Panc1 (cell line): ENCODE data around the gene TPRG1L. TPM values are rescaled to one million over a fixed set of nuclear protein-coding genes. Genes with fewer than 3 reads are reported as not detected.

Experiments used
- ATAC-seq: fragments of 200-7000 bp; cut with Tn5 transposase; 2 replicates; pipeline ENCODE4 v1.9.1; 2020; ENCODE audit warnings: mild to moderate bottlenecking, moderate library complexity
- BruUV-seq: library from RNA; stranded (reverse); fragments of 400-500 nt; replicated peaks from 2 replicates; lab custom pipeline; 2021; lab: Mats Ljungman, UMichigan
- CTCF ChIA-PET: fragments of 300-600 bp; sonication (Branson Sonifier 250); formaldehyde crosslinking; loops from one replicate; lab custom pipeline; 2022; ENCODE audit warnings: antibody characterized with exemption; lab: Charles Lee
- POLR2A ChIA-PET: fragments of 300-600 bp; sonication (Branson Sonifier 250); formaldehyde crosslinking; loops from one replicate; lab custom pipeline; 2022; ENCODE audit warnings: antibody characterized with exemption; lab: Charles Lee
- DNase-seq: peaks from one replicate; pipeline ENCODE4 v3.0.0-alpha.2; 2010; ENCODE audit warnings: low read depth, low spot score
- H3K27ac ChIP-seq: 2 replicates; pipeline ENCODE4 v1.5.1; 2011; ENCODE audit warnings: mild to moderate bottlenecking, low read length, inconsistent platforms
- H3K27me3 ChIP-seq: fragments of 200-500 bp; sonication (Bioruptor generic); 2 replicates; pipeline ENCODE4 v1.6.0; 2014; ENCODE audit warnings: low read length, inconsistent platforms; ENCODE audit not compliant: control insufficient read depth, insufficient read depth
- H3K36me3 ChIP-seq: fragments of 200-500 bp; sonication (Bioruptor generic); 2 replicates; pipeline ENCODE4 v1.5.1; 2014; ENCODE audit warnings: inconsistent platforms, mild to moderate bottlenecking, low read length, moderate library complexity; ENCODE audit not compliant: control insufficient read depth, insufficient read depth
- H3K4me1 ChIP-seq: 2 replicates; pipeline ENCODE4 v1.5.1; 2011; ENCODE audit warnings: inconsistent platforms, mild to moderate bottlenecking, low read length, moderate library complexity; ENCODE audit not compliant: control insufficient read depth, insufficient read depth
- H3K4me3 ChIP-seq, 2 experiments: 2 replicates each; pipeline ENCODE4 v1.5.1; 2011 to 2012; ENCODE audit warnings: low read depth in 2 of 2, low read length in 2 of 2, mild to moderate bottlenecking in 2 of 2, inconsistent platforms in 1 of 2, moderate library complexity in 1 of 2
- H3K9me3 ChIP-seq: fragments of 200-500 bp; sonication (Bioruptor generic); 2 replicates; pipeline ENCODE4 v1.5.1; 2014; ENCODE audit warnings: low read depth, mild to moderate bottlenecking, inconsistent platforms, low read length, moderate library complexity; ENCODE audit not compliant: control insufficient read depth, insufficient read depth
- CTCF ChIP-seq: fragments of 450-650 bp; IDR thresholded peaks from 2 replicates; pipeline ENCODE4 v1.5.1; 2017; ENCODE audit warnings: mild to moderate bottlenecking
- POLR2AphosphoS5 ChIP-seq: IDR thresholded peaks from 2 replicates; pipeline ENCODE4 v1.6.1; 2012; ENCODE audit warnings: mild to moderate bottlenecking, low read depth, low read length, moderate library complexity
- REST ChIP-seq, 2 experiments: IDR thresholded peaks; 2 replicates each; pipeline ENCODE4 v1.6.1; 2011 to 2012; ENCODE audit warnings: low read depth in 2 of 2, control low read depth in 1 of 2, low read length in 1 of 2, mild to moderate bottlenecking in 1 of 2, moderate library complexity in 1 of 2; ENCODE audit not compliant: insufficient read depth in 1 of 2
- SIN3A ChIP-seq: IDR thresholded peaks from 2 replicates; pipeline ENCODE4 v1.6.1; 2012; ENCODE audit warnings: low read depth, mild to moderate bottlenecking, low read length, moderate library complexity, borderline replicate concordance; ENCODE audit not compliant: insufficient read depth
- TCF7L2 ChIP-seq: IDR thresholded peaks from 2 replicates; pipeline ENCODE4 v1.6.1; 2011; ENCODE audit warnings: mild to moderate bottlenecking, low read depth, low read length, inconsistent platforms
- in situ Hi-C: cut with HindIII; loops from 2 replicates; pipeline ENCODE4 v1.10.0; 2016; ENCODE audit warnings: low sequenced_read_pairs, low pct_unique_long_range_greater_than_20kb
- intact Hi-C: fragments of 100-400 bp; cut with micrococcal nuclease; formaldehyde crosslinking; loops from one replicate; pipeline ENCODE4 v1.10.0; 2022; ENCODE audit not compliant: unreplicated experiment
- total RNA-seq: library from RNA; stranded (reverse); gene quantifications from one replicate; pipeline ENCODE4 v1.2.1, GENCODE V29; 2021; ENCODE audit not compliant: unreplicated experiment

TPRG1L gene
- total RNA-seq, 1 experiment from 2014 or later, result 57.5 TPM

- Histone ChIP-seq H3K4me1 (no peaks in the 10 kb centered on the region), H3K27me3 (no peaks in the 10 kb centered on the region), H3K9me3 (no peaks in the 10 kb centered on the region), H3K27ac (no peak overlapping the region), H3K36me3 (peaks cover 5% of the 10 kb centered on the region), H3K4me3 (no peak overlapping the region)
- in situ Hi-C loops, result no loop called here
- ChIA-PET POLR2A (no interaction called here), CTCF (no interaction called here)
- no TSS peak for BruUV-seq
- TF ChIP-seq SIN3A (no peak), POLR2AphosphoS5 (no peak), TCF7L2 (no peak), CTCF (no peak), REST (IDR thresholded peaks at IDR 0.05; ENCODE audit: insufficient read depth in 1 of 2, low read depth in 2 of 2, low read length in 1 of 2) (no peak)
- DNase-seq (no peak), ATAC-seq (no peak)
- intact Hi-C loops, result no loop called here
Measured at GRCh38 chr1:3631320-3632260, 6.8 kb downstream of the TPRG1L start.

- ATAC-seq (no peak), DNase-seq (no peak)
- POLR2A ChIA-PET, result no interaction called here
- no peaks in the 10 kb centered on the region for H3K27me3 ChIP-seq
- H3K4me3 ChIP-seq, result no peak overlapping the region
- no TSS peak for BruUV-seq
- no peaks in the 10 kb centered on the region for H3K9me3 ChIP-seq
- in situ Hi-C loops, result no loop called here
- H3K4me1 ChIP-seq, result no peaks in the 10 kb centered on the region
- TF ChIP-seq SIN3A, result no peak
- TF ChIP-seq CTCF, result no peak
- peaks cover 5% of the 10 kb centered on the region for H3K36me3 ChIP-seq
- CTCF ChIA-PET, result interaction anchor here (0.6 kb wide), 1 partner anchor 200 kb away, joined by 6 read pairs; no protein-coding TSS in a partner anchor
- no peak overlapping the region for H3K27ac ChIP-seq
- intact Hi-C loops, result no loop called here
Measured at GRCh38 chr1:3632298-3632697, 7.5 kb downstream of the TPRG1L start.
